ENCODE results near the gene HMGCS2.

HMGCS2 gene

DNA sequence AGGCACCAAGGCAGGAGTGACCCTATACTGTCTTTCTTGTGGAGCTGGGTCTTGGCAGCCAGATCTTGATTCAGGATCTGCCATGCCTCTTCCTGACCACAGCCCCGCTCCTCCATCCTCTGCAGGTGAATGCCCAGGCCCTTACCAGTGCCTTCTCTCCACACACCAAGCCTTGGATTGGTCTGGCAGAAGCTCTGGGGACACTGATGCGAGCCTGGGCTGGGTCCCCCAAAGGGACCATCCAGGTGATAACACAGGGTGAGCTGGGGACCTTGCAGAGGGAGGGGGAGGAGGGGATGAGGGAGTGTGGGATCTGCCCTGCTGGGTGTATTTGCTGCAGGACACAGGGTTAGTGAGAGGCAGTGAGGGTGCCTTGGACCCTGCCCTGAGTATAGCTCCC lies 28.4 kb downstream of the HMGCS2 start:
- H3K4me3 ChIP-seq (ENCODE audit: insufficient read depth, low read length, poor library complexity, severe bottlenecking), result no peak overlapping the region
- no peak overlapping the region for H3K4me2 ChIP-seq (ENCODE audit: low read depth, low read length, poor library complexity, severe bottlenecking)
- TF ChIP-seq EZH2phosphoT487 (conservative IDR thresholded peaks at IDR 0.05; ENCODE audit: low read length), result no peak
- TF ChIP-seq, protein P1, sequence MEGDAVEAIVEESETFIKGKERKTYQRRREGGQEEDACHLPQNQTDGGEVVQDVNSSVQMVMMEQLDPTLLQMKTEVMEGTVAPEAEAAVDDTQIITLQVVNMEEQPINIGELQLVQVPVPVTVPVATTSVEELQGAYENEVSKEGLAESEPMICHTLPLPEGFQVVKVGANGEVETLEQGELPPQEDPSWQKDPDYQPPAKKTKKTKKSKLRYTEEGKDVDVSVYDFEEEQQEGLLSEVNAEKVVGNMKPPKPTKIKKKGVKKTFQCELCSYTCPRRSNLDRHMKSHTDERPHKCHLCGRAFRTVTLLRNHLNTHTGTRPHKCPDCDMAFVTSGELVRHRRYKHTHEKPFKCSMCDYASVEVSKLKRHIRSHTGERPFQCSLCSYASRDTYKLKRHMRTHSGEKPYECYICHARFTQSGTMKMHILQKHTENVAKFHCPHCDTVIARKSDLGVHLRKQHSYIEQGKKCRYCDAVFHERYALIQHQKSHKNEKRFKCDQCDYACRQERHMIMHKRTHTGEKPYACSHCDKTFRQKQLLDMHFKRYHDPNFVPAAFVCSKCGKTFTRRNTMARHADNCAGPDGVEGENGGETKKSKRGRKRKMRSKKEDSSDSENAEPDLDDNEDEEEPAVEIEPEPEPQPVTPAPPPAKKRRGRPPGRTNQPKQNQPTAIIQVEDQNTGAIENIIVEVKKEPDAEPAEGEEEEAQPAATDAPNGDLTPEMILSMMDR (IDR thresholded peaks at IDR 0.05; ENCODE audit: insufficient read depth, low read length, poor library complexity, severe bottlenecking), result no peak
- H3K36me3 ChIP-seq (ENCODE audit: low read length), result peaks cover 3% of the 10 kb centered on the region; the same call in 1 of the 2 replicates
- no peaks in the 10 kb centered on the region for H3K27me3 ChIP-seq (ENCODE audit: low read length)
- no peak overlapping the region for H2AFZ ChIP-seq (ENCODE audit: low read depth, low read length, severe bottlenecking)
- H3K27ac ChIP-seq (ENCODE audit: low read depth, low read length), result no peak overlapping the region
- no peaks in the 10 kb centered on the region for H3K79me2 ChIP-seq (ENCODE audit: insufficient read depth, low read length)
- no peaks in the 10 kb centered on the region for H3K9me2 ChIP-seq (replicated peaks; ENCODE audit: insufficient read depth, low read length)
- H4K20me1 ChIP-seq (ENCODE audit: low read depth, low read length), result no peaks in the 10 kb centered on the region
- no peak overlapping the region for H3K9ac ChIP-seq (ENCODE audit: low read length)
- H3F3A ChIP-seq (ENCODE audit: insufficient read depth), result 0 out of 2 replicates have a peak, but pooled peaks cover 8% of the 10 kb centered on the region
- H3K9me3 ChIP-seq (ENCODE audit: insufficient read depth, low read length), result no peaks in the 10 kb centered on the region

DNA sequence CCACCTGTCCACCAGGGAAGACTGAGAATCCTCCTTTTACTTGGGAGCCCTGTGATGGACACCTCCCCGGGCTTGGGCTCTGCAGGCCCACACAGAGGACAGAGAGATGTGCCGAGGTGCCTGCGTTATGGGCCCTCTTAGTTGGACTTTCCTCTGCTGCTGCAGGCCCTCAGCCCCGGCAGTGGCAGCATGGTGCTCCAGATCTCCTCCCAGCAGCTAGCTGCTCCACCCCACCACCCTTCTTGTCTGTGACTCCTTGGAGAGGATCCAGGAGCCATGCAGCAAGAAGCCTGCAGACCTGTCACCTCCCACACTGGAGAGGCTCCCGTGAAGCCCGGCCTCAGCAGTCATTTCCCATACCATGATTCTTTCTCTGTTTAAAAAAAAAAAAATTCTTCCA lies 29.6 kb downstream of the HMGCS2 start:
- Histone ChIP-seq H2AFZ (ENCODE audit: low read depth, low read length, severe bottlenecking) (no peak overlapping the region), H3K27ac (ENCODE audit: low read depth, low read length) (no peak overlapping the region), H3K4me3 (ENCODE audit: insufficient read depth, low read length, poor library complexity, severe bottlenecking) (no peak overlapping the region), H3F3A (ENCODE audit: insufficient read depth) (0 out of 2 replicates have a peak, but pooled peaks cover 6% of the 10 kb centered on the region), H3K9me2 (replicated peaks; ENCODE audit: insufficient read depth, low read length) (no peaks in the 10 kb centered on the region), H3K4me2 (ENCODE audit: low read depth, low read length, poor library complexity, severe bottlenecking) (no peak overlapping the region), H3K79me2 (ENCODE audit: insufficient read depth, low read length) (no peaks in the 10 kb centered on the region), H4K20me1 (ENCODE audit: low read depth, low read length) (no peaks in the 10 kb centered on the region), H3K9ac (ENCODE audit: low read length) (no peak overlapping the region), H3K9me3 (ENCODE audit: insufficient read depth, low read length) (no peaks in the 10 kb centered on the region), H3K36me3 (ENCODE audit: low read length) (peaks cover 3% of the 10 kb centered on the region; the same call in 1 of the 2 replicates), H3K27me3 (ENCODE audit: low read length) (no peaks in the 10 kb centered on the region)
- TF ChIP-seq, protein P1 (IDR thresholded peaks at IDR 0.05; ENCODE audit: insufficient read depth, low read length, poor library complexity, severe bottlenecking), result no peak
- TF ChIP-seq EZH2phosphoT487 (conservative IDR thresholded peaks at IDR 0.05; ENCODE audit: low read length), result no peak

GRCh38 chr1:119738100-119738720 lies 30.5 kb downstream of the HMGCS2 start:
- H3K4me3 ChIP-seq (ENCODE audit: insufficient read depth, low read length, poor library complexity, severe bottlenecking), result no peak overlapping the region
- no peaks in the 10 kb centered on the region for H3K9me3 ChIP-seq (ENCODE audit: insufficient read depth, low read length)
- no peaks in the 10 kb centered on the region for H3K79me2 ChIP-seq (ENCODE audit: insufficient read depth, low read length)
- peaks cover 3% of the 10 kb centered on the region; the same call in 1 of the 2 replicates for H3K36me3 ChIP-seq (ENCODE audit: low read length)
- H3K4me2 ChIP-seq (ENCODE audit: low read depth, low read length, poor library complexity, severe bottlenecking), result no peak overlapping the region
- H4K20me1 ChIP-seq (ENCODE audit: low read depth, low read length), result no peaks in the 10 kb centered on the region
- no peak overlapping the region for H3K9ac ChIP-seq (ENCODE audit: low read length)
- TF ChIP-seq, protein P1 (IDR thresholded peaks at IDR 0.05; ENCODE audit: insufficient read depth, low read length, poor library complexity, severe bottlenecking), result no peak
- no peak for TF ChIP-seq EZH2phosphoT487 (conservative IDR thresholded peaks at IDR 0.05; ENCODE audit: low read length)
- H2AFZ ChIP-seq (ENCODE audit: low read depth, low read length, severe bottlenecking), result no peak overlapping the region
- H3K27ac ChIP-seq (ENCODE audit: low read depth, low read length), result no peak overlapping the region
- H3K27me3 ChIP-seq (ENCODE audit: low read length), result no peaks in the 10 kb centered on the region
- H3K9me2 ChIP-seq (replicated peaks; ENCODE audit: insufficient read depth, low read length), result no peaks in the 10 kb centered on the region
- no peaks in the 10 kb centered on the region for H3F3A ChIP-seq (ENCODE audit: insufficient read depth)
